ENCODE data around the gene PRR29. TPM values are rescaled to one million over a fixed set of nuclear protein-coding genes. Genes with fewer than 3 reads are reported as not detected.
"Not testable (repeated sequence)": the region's sequence is repeated elsewhere in the genome, so short reads cannot be mapped to it uniquely, and the experiment has no call there.

PRR29 gene
- total and polyA plus RNA-seq, 8 donors = 0.08 to 0.92 (median 0.50) TPM; not detected in 5

- no peak for TF ChIP-seq CTCF (IDR thresholded peaks at IDR 0.05)
- no peak for TF ChIP-seq EP300 (IDR thresholded peaks at IDR 0.05)
- no peak for TF ChIP-seq POLR2AphosphoS5 (IDR thresholded peaks at IDR 0.05)
- TF ChIP-seq POLR2A (IDR thresholded peaks at IDR 0.05) = no peak
- intact Hi-C loops (cut with DNase I; ENCODE audit: low total_unique reads) = no loop called here
- H3K4me3 ChIP-seq = no peak overlapping the region
- H3K4me1 ChIP-seq = peaks cover 0 to 40% (median 25%) of the 10 kb centered on the region in 4 donors
- no peaks in the 10 kb centered on the region for H3K9me3 ChIP-seq
- no peak overlapping the region for H3K27ac ChIP-seq
- no peak for DNase-seq
- peaks cover 0 to 16% (median 4%) of the 10 kb centered on the region in 4 donors for H3K36me3 ChIP-seq
- peaks cover 0 to 22% (median under 1%) of the 10 kb centered on the region in 3 donors for H3K27me3 ChIP-seq
- 89 to 95% (median 93%) methylated on average over 7 of the region's 7 CpGs for WGBS, 5 donors
Measured at GRCh38 chr17:64004218-64004770, 6.1 kb downstream of the PRR29 start.

- peak overlapping the region in 2 of 4 donors; percentile 4 to 22 for H3K4me3 ChIP-seq
- H3K9me3 ChIP-seq = peaks cover 0 to 3% (median 0%) of the 10 kb centered on the region in 4 donors
- TF ChIP-seq POLR2A (IDR thresholded peaks at IDR 0.05) (no peak), POLR2AphosphoS5 (IDR thresholded peaks at IDR 0.05) (no peak), EP300 (IDR thresholded peaks at IDR 0.05) (no peak), CTCF (IDR thresholded peaks at IDR 0.05) (no peak)
- H3K4me1 ChIP-seq = peaks cover 0 to 40% (median 27%) of the 10 kb centered on the region in 4 donors
- intact Hi-C loops (cut with DNase I; ENCODE audit: low total_unique reads) = no loop called here
- H3K27me3 ChIP-seq = peaks cover 0 to 15% (median 0%) of the 10 kb centered on the region in 3 donors
- DNase-seq = peak; percentile 19 to 23
- H3K27ac ChIP-seq = peak overlapping the region in 4 of 5 donors; percentile 25 to 59 (median 52)
- H3K36me3 ChIP-seq = peaks cover 0 to 16% (median 4%) of the 10 kb centered on the region in 4 donors
- 76 to 80% (median 76%) methylated on average over 11 to 19 of the region's 19 CpGs for WGBS, 5 donors
Measured at GRCh38 chr17:64004903-64005733, 7.0 kb downstream of the PRR29 start.

- intact Hi-C loops (cut with DNase I; ENCODE audit: low total_unique reads) = no loop called here
- H3K4me3 ChIP-seq = peak overlapping the region in 2 of 4 donors; percentile 4 to 22
- H3K36me3 ChIP-seq = peaks cover 0 to 16% (median 4%) of the 10 kb centered on the region in 4 donors
- peak overlapping the region in 4 of 5 donors; percentile 25 to 59 (median 52) for H3K27ac ChIP-seq
- 22 to 36% (median 30%) methylated on average over 5 to 6 of the region's 6 CpGs for WGBS, 5 donors
- DNase-seq = peak; percentile 64 to 86
- peaks cover 0 to 13% (median 0%) of the 10 kb centered on the region in 3 donors for H3K27me3 ChIP-seq
- peaks cover 0 to 40% (median 27%) of the 10 kb centered on the region in 4 donors for H3K4me1 ChIP-seq
- peaks cover 0 to 3% (median 0%) of the 10 kb centered on the region in 4 donors for H3K9me3 ChIP-seq
- no peak for TF ChIP-seq POLR2A (IDR thresholded peaks at IDR 0.05)
Measured at GRCh38 chr17:64005734-64006167, 7.6 kb downstream of the PRR29 start.

GRCh38 chr17:64006361-64007088 lies 8.4 kb downstream of the PRR29 start:
- DNase-seq = peak in 1 of 2 donors; percentile 78
- Histone ChIP-seq H3K4me3 (peak overlapping the region in 1 of 4 donors; percentile 22), H3K27me3 (peaks cover 0 to 7% (median 0%) of the 10 kb centered on the region in 3 donors), H3K9me3 (peaks cover 0 to 3% (median 0%) of the 10 kb centered on the region in 4 donors), H3K27ac (peak overlapping the region in 4 of 5 donors; percentile 47 to 59 (median 54)), H3K4me1 (peaks cover 0 to 40% (median 24%) of the 10 kb centered on the region in 4 donors), H3K36me3 (peaks cover 0 to 16% (median 4%) of the 10 kb centered on the region in 4 donors)
- intact Hi-C loops (cut with DNase I; ENCODE audit: low total_unique reads) = no loop called here
- 73 to 78% (median 75%) methylated on average over 12 to 13 of the region's 13 CpGs for WGBS, 5 donors
- TF ChIP-seq POLR2A (IDR thresholded peaks at IDR 0.05) (no peak), POLR2AphosphoS5 (IDR thresholded peaks at IDR 0.05) (peak; percentile 20 to 32 (median 31)), EP300 (IDR thresholded peaks at IDR 0.05) (no peak)

- peak in 1 of 2 donors; percentile 21 for DNase-seq
- peaks cover 0 to 16% (median 4%) of the 10 kb centered on the region in 4 donors for H3K36me3 ChIP-seq
- H3K27me3 ChIP-seq; H3K9me3 ChIP-seq; intact Hi-C loops (cut with DNase I; ENCODE audit: low total_unique reads); H3K4me3 ChIP-seq: not testable (repeated sequence)
- 89 to 95% (median 92%) methylated on average over 5 of the region's 5 CpGs for WGBS, 5 donors
- peak overlapping the region in 3 of 5 donors; percentile 24 to 56 (median 44) for H3K27ac ChIP-seq
- H3K4me1 ChIP-seq = peaks cover 0 to 40% (median 23%) of the 10 kb centered on the region in 4 donors
Measured at GRCh38 chr17:64007089-64007837, 9.1 kb downstream of the PRR29 start.

Data from stomach (tissue), 9 donors.